Common myeloid progenitor, CD34-positive (primary cell): Measurements from ENCODE around the gene RNPS1.
"Not testable (repeated sequence)": the region's sequence is repeated elsewhere in the genome, so short reads cannot be mapped to it uniquely, and the experiment has no call there.

Experiments
- CTCF ChIA-PET: fragments of 350-600 bp; sonication (Branson Sonifier 250); formaldehyde crosslinking; loops from one replicate; lab custom pipeline; 2021; ENCODE audit warnings: antibody characterized with exemption; lab: Charles Lee
- POLR2A ChIA-PET: fragments of 350-600 bp; sonication (Branson Sonifier 250); formaldehyde crosslinking; loops from one replicate; lab custom pipeline; 2021; ENCODE audit warnings: antibody characterized with exemption; lab: Charles Lee
- DNase-seq, 3 donors: peaks; one replicate each; pipeline versions ENCODE4 v3.0.0 to v3.0.0-alpha.2; 2013
- H3K27ac ChIP-seq, 2 experiments: 1 replicate in 1 of 2; 2 replicates in 1 of 2; pipeline ENCODE4 v1.7.0; 2013; ENCODE audit warnings: inconsistent platforms in 2 of 2, low read length in 2 of 2, mild to moderate bottlenecking in 2 of 2, low read depth in 1 of 2, moderate library complexity in 1 of 2; ENCODE audit not compliant: severe bottlenecking in 2 of 2, insufficient read depth in 1 of 2, poor library complexity in 1 of 2
- H3K27me3 ChIP-seq, 5 experiments: replicated peaks in 2 of 5; 1 replicate in 3 of 5; 2 replicates in 2 of 5; pipeline versions ENCODE4 v1.6.1 to v1.7.0; 2013; ENCODE audit warnings: low read length in 4 of 5, mild to moderate bottlenecking in 2 of 5, moderate library complexity in 2 of 5, inconsistent platforms in 1 of 5; ENCODE audit not compliant: insufficient read depth in 5 of 5, control insufficient read depth in 4 of 5
- H3K36me3 ChIP-seq, 4 experiments: 1 replicate in 2 of 4; 2 replicates in 2 of 4; pipeline versions ENCODE4 v1.6.1 to v1.7.0; 2013; ENCODE audit warnings: low read length in 3 of 4, control low read depth in 1 of 4, mild to moderate bottlenecking in 1 of 4; ENCODE audit not compliant: control insufficient read depth in 4 of 4, insufficient read depth in 4 of 4
- H3K4me1 ChIP-seq, 4 experiments: 1 replicate in 3 of 4; 2 replicates in 1 of 4; pipeline versions ENCODE4 v1.6.1 to v1.7.1; 2013; ENCODE audit warnings: low read length in 3 of 4, mild to moderate bottlenecking in 3 of 4, control low read depth in 1 of 4, inconsistent platforms in 1 of 4, moderate library complexity in 1 of 4; ENCODE audit not compliant: control insufficient read depth in 4 of 4, insufficient read depth in 4 of 4; ENCODE audit errors: control extremely low read depth in 1 of 4
- H3K4me3 ChIP-seq, 7 experiments: 1 replicate in 4 of 7; 2 replicates in 3 of 7; pipeline versions ENCODE4 v1.5.1 to v1.7.0; 2013; ENCODE audit warnings: mild to moderate bottlenecking in 7 of 7, low read length in 6 of 7, moderate library complexity in 6 of 7, inconsistent platforms in 2 of 7, low read depth in 2 of 7, control low read depth in 1 of 7; ENCODE audit not compliant: insufficient read depth in 4 of 7, control insufficient read depth in 1 of 7; ENCODE audit errors: extremely low read depth in 1 of 7
- H3K9me3 ChIP-seq, 5 experiments: 1 replicate in 4 of 5; 2 replicates in 1 of 5; pipeline versions ENCODE4 v1.6.1 to v1.7.1; 2013; ENCODE audit warnings: low read length in 4 of 5, mild to moderate bottlenecking in 2 of 5, inconsistent platforms in 1 of 5, low read depth in 1 of 5, moderate library complexity in 1 of 5; ENCODE audit not compliant: control insufficient read depth in 4 of 5, insufficient read depth in 2 of 5; ENCODE audit errors: control extremely low read depth in 1 of 5
- WGBS: methylation state at CpG from one replicate; pipeline ENCODE4 v1.1.5; 2013; ENCODE audit not compliant: insufficient coverage; 5-methylcytosine and 5-hydroxymethylcytosine counted together

The RNPS1 gene

GRCh38 chr16:2270070-2270462 lies 2.1 kb upstream of the RNPS1 start:
- CTCF ChIA-PET: interaction anchor here (0.7 to 2.3 kb wide), 3 partner anchors 12 to 232 kb away, joined by 3 to 7 read pairs (median 6); partner anchors contain the start of gene ECI1
- peak in 1 of 3 donors; percentile 31 for DNase-seq
- no peak overlapping the region for H3K27ac ChIP-seq
- no peaks in the 10 kb centered on the region for H3K27me3 ChIP-seq
- POLR2A ChIA-PET: no interaction called here
- H3K4me1 ChIP-seq: peaks cover 0 to 30% (median 18%) of the 10 kb centered on the region in 4 experiments
- peaks cover 0 to 6% (median 2%) of the 10 kb centered on the region in 4 experiments for H3K36me3 ChIP-seq
- no peak overlapping the region for H3K4me3 ChIP-seq
- 96% methylated on average over 4 of the region's 9 CpGs for WGBS
- no peaks in the 10 kb centered on the region for H3K9me3 ChIP-seq

- H3K4me3 ChIP-seq: peak overlapping the region; percentile 84 to 99 (median 93)
- CTCF ChIA-PET, H3K27me3 ChIP-seq, H3K9me3 ChIP-seq, DNase-seq: not testable (repeated sequence)
- WGBS: under 1% methylated on average over 28 of the region's 54 CpGs
- POLR2A ChIA-PET: interaction anchor here (0.8 kb wide), 1 partner anchor 23 kb away, joined by 3 read pairs; no protein-coding TSS in a partner anchor
- H3K4me1 ChIP-seq: peaks cover 0 to 27% (median 18%) of the 10 kb centered on the region in 4 experiments
- H3K27ac ChIP-seq: peak overlapping the region; percentile 89 to 92
- peaks cover 2 to 31% (median 20%) of the 10 kb centered on the region in 4 experiments for H3K36me3 ChIP-seq
Observed at GRCh38 chr16:2267505-2267912, 417 bp downstream of the RNPS1 start.

- peak overlapping the region; percentile 89 to 92 for H3K27ac ChIP-seq
- DNase-seq, CTCF ChIA-PET, POLR2A ChIA-PET, H3K9me3 ChIP-seq, H3K27me3 ChIP-seq: not testable (repeated sequence)
- H3K4me1 ChIP-seq: peaks cover 0 to 26% (median 18%) of the 10 kb centered on the region in 4 experiments
- 20% methylated on average over 1 of the region's 12 CpGs for WGBS
- peak overlapping the region in 6 of 7 experiments; percentile 84 to 99 (median 92) for H3K4me3 ChIP-seq
- peaks cover 4 to 37% (median 26%) of the 10 kb centered on the region in 4 experiments for H3K36me3 ChIP-seq
Observed at GRCh38 chr16:2266887-2267286, 1.0 kb downstream of the RNPS1 start.

- CTCF ChIA-PET: interaction anchor here (1.8 to 2.0 kb wide), 2 partner anchors 9 to 11 kb away, joined by 6 to 12 read pairs; partner anchors contain the start of gene ECI1
- Histone ChIP-seq H3K4me1 (peaks cover 0 to 13% (median 6%) of the 10 kb centered on the region in 4 experiments), H3K36me3 (peaks cover 12 to 61% (median 49%) of the 10 kb centered on the region in 4 experiments)
- H3K27ac ChIP-seq, DNase-seq, H3K9me3 ChIP-seq, POLR2A ChIA-PET, H3K27me3 ChIP-seq, H3K4me3 ChIP-seq: not testable (repeated sequence)
- 98% methylated on average over 8 of the region's 14 CpGs for WGBS
Observed at GRCh38 chr16:2263026-2263425, 4.9 kb downstream of the RNPS1 start.

GRCh38 chr16:2260250-2260649 lies 7.7 kb downstream of the RNPS1 start:
- ChIA-PET CTCF (no interaction called here), POLR2A (no interaction called here)
- 94% methylated on average over 3 of the region's 8 CpGs for WGBS

GRCh38 chr16:2258530-2258929 lies 9.4 kb downstream of the RNPS1 start:
- 100% methylated on average over 7 of the region's 7 CpGs for WGBS
- POLR2A ChIA-PET, H3K9me3 ChIP-seq, H3K27ac ChIP-seq, H3K4me3 ChIP-seq, CTCF ChIA-PET, H3K27me3 ChIP-seq, H3K4me1 ChIP-seq, DNase-seq: not testable (repeated sequence)
- peaks cover 16 to 87% (median 68%) of the 10 kb centered on the region in 4 experiments for H3K36me3 ChIP-seq

More at GRCh38 chr16:2260250-2260649, 7.7 kb downstream of the RNPS1 start:
- H3K4me3 ChIP-seq: no peak overlapping the region
- no peak for DNase-seq
- H3K27ac ChIP-seq: no peak overlapping the region
- H3K27me3 ChIP-seq: no peaks in the 10 kb centered on the region
- no peaks in the 10 kb centered on the region for H3K4me1 ChIP-seq
- no peaks in the 10 kb centered on the region for H3K9me3 ChIP-seq
- H3K36me3 ChIP-seq: peaks cover 16 to 86% (median 70%) of the 10 kb centered on the region in 4 experiments

- Histone ChIP-seq H3K27me3 (no peaks in the 10 kb centered on the region), H3K36me3 (peaks cover 17 to 86% (median 67%) of the 10 kb centered on the region in 4 experiments), H3K4me3 (no peak overlapping the region), H3K27ac (peak overlapping the region in 1 of 2 experiments; percentile 12), H3K4me1 (no peaks in the 10 kb centered on the region), H3K9me3 (no peaks in the 10 kb centered on the region)
- WGBS: 100% methylated on average over 4 of the region's 6 CpGs
- DNase-seq: no peak
- POLR2A ChIA-PET: no interaction called here
- CTCF ChIA-PET: interaction anchor here (0.6 to 1.4 kb wide), 2 partner anchors 13 to 235 kb away, joined by 3 read pairs; no protein-coding TSS in a partner anchor
Observed at GRCh38 chr16:2257726-2258125, 10.2 kb downstream of the RNPS1 start.
